Measurements from ENCODE around the gene CDC42BPB. TPM values are rescaled to one million over a fixed set of nuclear protein-coding genes. Genes with fewer than 3 reads are reported as not detected.
A peak's percentile ranks its signal among the peaks of the same experiment; 100 is the strongest.

The CDC42BPB gene
- total and polyA plus RNA-seq, 12 donors, result 41.1 to 108 (median 77.4) TPM

GRCh38 chr14:102991376-102991775 lies 66.0 kb downstream of the CDC42BPB start:
- 92 to 96% (median 96%) methylated on average over 3 of the region's 3 CpGs for WGBS, 4 donors
- intact Hi-C loops (cut with DNase I), result no loop called here

DNA sequence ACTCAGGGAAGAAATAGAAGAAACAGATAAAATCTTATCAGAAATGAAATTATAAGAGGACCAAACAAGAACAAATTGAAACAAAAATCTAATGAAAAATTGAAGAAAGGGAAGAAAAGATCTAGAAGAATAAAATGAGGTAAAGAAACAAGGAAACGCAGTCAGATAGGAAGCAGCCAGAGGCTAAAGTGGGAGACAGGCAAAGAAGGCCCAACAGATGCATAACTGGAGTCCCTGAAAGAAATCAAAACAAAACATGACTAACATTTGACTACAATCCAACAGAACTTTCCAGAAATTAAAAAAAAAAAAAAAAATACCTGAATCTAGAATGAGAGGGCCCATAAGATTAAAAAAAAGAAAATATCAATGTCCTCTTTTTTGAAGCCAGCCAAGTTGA lies 69.3 kb downstream of the CDC42BPB start:
- DNase-seq, result no peak
- H3K27ac ChIP-seq, result no peak overlapping the region
- intact Hi-C loops (cut with DNase I), result no loop called here
- H3K4me3 ChIP-seq, result no peak overlapping the region
- H3K9me3 ChIP-seq (replicated peaks in 1 of 3), result peaks cover 4 to 6% (median 5%) of the 10 kb centered on the region in 3 donors
- WGBS, 4 donors, result 98 to 100% (median 100%) methylated on average over 1 of the region's 1 CpG
- no peaks in the 10 kb centered on the region for H3K27me3 ChIP-seq
- no peaks in the 10 kb centered on the region for H3K4me1 ChIP-seq (replicated peaks in 1 of 2)
- TF ChIP-seq, protein P1, sequence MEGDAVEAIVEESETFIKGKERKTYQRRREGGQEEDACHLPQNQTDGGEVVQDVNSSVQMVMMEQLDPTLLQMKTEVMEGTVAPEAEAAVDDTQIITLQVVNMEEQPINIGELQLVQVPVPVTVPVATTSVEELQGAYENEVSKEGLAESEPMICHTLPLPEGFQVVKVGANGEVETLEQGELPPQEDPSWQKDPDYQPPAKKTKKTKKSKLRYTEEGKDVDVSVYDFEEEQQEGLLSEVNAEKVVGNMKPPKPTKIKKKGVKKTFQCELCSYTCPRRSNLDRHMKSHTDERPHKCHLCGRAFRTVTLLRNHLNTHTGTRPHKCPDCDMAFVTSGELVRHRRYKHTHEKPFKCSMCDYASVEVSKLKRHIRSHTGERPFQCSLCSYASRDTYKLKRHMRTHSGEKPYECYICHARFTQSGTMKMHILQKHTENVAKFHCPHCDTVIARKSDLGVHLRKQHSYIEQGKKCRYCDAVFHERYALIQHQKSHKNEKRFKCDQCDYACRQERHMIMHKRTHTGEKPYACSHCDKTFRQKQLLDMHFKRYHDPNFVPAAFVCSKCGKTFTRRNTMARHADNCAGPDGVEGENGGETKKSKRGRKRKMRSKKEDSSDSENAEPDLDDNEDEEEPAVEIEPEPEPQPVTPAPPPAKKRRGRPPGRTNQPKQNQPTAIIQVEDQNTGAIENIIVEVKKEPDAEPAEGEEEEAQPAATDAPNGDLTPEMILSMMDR (IDR thresholded peaks at IDR 0.05), result no peak
- no peak for TF ChIP-seq POLR2A (IDR thresholded peaks at IDR 0.05)
- H3K36me3 ChIP-seq (replicated peaks in 1 of 2), result peaks cover 0 to 32% of the 10 kb centered on the region in 2 donors

More at GRCh38 chr14:102991376-102991775, 66.0 kb downstream of the CDC42BPB start:
- H3K27ac ChIP-seq, result no peak overlapping the region
- no peaks in the 10 kb centered on the region for H3K4me1 ChIP-seq (replicated peaks in 1 of 2)
- H3K4me3 ChIP-seq, result no peak overlapping the region
- H3K36me3 ChIP-seq (replicated peaks in 1 of 2), result peaks cover 0 to 15% of the 10 kb centered on the region in 2 donors
- no peaks in the 10 kb centered on the region for H3K27me3 ChIP-seq
- peaks cover 4 to 6% (median 5%) of the 10 kb centered on the region in 3 donors for H3K9me3 ChIP-seq (replicated peaks in 1 of 3)
- no peak for TF ChIP-seq POLR2A (IDR thresholded peaks at IDR 0.05)
- TF ChIP-seq, protein P1 (IDR thresholded peaks at IDR 0.05), result no peak
- DNase-seq, result no peak

DNA sequence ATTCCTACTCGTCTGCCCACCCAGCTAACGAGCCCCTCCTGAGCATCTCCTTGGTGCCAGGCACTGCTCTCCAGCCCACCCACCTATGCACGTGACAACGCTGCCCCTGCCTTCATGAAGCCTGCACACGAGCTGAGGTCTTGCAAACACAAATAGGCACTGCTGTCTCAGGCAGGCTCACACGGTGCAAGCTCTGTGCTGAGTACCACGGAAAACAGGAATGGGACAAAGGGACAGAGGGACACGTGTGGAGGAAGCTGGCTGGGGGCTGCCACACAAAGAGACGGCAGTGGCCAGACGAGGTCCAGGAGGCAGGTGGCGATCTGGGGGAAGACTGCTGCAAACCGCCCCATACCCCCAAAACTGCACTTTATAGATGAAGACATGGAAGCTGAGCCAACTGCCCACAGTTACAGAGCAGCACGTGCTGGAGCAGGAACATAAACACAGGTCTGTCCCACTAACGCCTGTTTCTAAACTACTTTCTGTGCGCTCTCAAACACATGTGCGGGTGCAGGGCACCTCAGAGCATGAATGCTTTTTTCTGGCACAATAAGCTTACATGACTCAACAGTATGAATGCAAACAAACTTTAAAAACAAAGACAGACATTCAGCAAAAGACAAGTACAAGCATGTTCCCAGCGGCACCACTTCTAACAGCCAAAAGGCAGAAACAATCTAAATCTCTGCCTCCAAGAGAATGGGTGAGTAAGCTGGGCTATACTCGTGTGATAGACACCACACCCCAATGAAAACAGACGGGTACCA lies 70.4 kb downstream of the CDC42BPB start:
- H3K36me3 ChIP-seq (replicated peaks in 1 of 2), result peaks cover 0 to 37% of the 10 kb centered on the region in 2 donors
- H3K27me3 ChIP-seq, result no peaks in the 10 kb centered on the region
- 94 to 95% (median 94%) methylated on average over 18 to 19 of the region's 19 CpGs for WGBS, 4 donors
- H3K4me1 ChIP-seq (replicated peaks in 1 of 2), result no peaks in the 10 kb centered on the region
- no peak for DNase-seq
- H3K4me3 ChIP-seq, result no peak overlapping the region
- intact Hi-C loops (cut with DNase I), result no loop called here
- TF ChIP-seq, protein P1 (IDR thresholded peaks at IDR 0.05), result no peak
- no peak for TF ChIP-seq POLR2A (IDR thresholded peaks at IDR 0.05)
- H3K9me3 ChIP-seq (replicated peaks in 1 of 3), result peaks cover 4 to 6% (median 5%) of the 10 kb centered on the region in 3 donors
- H3K27ac ChIP-seq, result peak overlapping the region in 1 of 5 donors; percentile 54

DNA sequence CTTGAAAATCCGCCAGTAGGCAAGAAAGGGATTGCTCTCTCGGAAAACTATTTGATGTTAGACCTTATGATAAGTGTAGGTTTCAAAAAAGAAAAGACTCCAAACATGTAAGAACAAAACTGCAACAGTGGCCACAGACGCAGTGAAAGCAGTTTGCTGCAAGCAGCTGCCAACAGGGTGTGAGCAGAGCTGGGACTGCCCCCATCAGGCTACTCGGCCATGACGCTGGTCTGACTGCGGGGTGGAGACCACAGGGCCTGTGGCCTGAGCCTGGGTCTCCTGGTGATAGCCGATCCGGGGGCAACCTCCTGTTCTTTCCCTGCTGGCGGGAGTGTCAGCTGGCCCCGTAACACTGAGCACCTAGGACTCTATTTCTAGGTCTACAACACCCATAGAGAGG lies 71.7 kb downstream of the CDC42BPB start:
- Histone ChIP-seq H3K9me3 (replicated peaks in 1 of 3) (peaks cover 4 to 6% (median 5%) of the 10 kb centered on the region in 3 donors), H3K27me3 (no peaks in the 10 kb centered on the region), H3K4me1 (replicated peaks in 1 of 2) (no peaks in the 10 kb centered on the region), H3K36me3 (replicated peaks in 1 of 2) (peaks cover 0 to 49% of the 10 kb centered on the region in 2 donors), H3K27ac (peak overlapping the region in 1 of 5 donors; percentile 27), H3K4me3 (no peak overlapping the region)
- intact Hi-C loops (cut with DNase I), result no loop called here
- no peak for DNase-seq
- WGBS, 4 donors, result 79 to 84% (median 82%) methylated on average over 7 to 10 of the region's 10 CpGs
- TF ChIP-seq POLR2A (IDR thresholded peaks at IDR 0.05), result no peak
- TF ChIP-seq, protein P1 (IDR thresholded peaks at IDR 0.05), result no peak
